ENCODE results near the gene CCDC57.

The CCDC57 gene

DNA sequence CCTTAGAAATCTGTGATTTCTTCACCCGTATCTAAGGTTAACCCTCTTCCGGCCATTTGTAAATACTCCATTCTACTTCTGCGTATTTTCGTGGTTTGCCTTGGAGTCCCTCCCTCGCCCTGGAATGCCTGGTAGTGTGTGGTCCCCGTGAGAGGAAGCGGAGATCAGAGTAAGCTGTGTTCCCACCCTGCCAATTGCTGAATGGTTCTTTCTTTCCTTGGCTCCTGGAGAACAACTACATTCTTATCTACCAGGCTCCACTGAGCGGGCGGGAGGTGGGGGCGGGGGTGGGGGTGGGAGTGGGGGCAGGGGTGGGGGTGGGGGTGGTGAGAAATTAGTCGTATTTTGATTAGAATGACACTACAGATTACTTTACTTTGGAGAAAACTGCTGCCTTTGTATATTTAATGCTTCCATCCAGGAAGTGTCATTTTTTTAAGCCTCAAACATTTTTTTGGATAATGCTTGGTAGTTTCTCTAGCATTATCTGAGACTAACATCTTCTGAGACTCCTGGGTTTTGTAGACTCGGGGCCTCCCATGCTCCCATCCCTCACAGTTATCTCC, 93.7 kb downstream of the CCDC57 start:
- DNase-seq, result no peak

DNA sequence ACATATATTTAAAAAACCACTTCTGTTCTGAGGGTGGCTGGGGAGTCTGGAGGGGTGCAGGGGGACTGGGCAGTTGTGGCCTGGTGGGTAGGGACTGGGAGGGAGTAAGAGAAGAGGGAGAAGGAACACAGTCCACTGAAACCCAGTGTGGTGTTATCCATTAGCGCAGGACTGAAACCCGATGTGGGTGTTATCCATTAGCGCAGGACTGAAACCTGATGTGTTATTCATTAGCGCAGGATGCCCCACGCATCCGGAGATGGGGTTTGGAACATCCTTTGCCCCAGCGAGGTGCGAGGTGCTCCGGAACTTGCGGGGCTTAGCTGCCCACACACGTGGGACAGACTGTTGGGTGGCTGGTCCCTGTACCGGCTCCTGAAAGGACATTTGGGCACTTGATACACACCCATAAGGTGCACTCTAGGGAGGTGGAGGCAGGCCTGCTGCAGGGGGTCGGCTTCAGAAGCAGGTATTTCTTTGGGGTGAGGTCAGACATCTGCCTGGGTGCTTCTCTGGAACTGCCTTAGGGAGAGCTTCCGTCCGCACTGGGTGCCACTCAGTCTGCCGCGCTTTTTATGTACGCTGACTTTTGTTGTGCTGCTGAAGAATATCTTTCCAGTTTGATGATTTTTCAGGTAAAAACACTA, 94.4 kb downstream of the CCDC57 start:
- no peak for DNase-seq

DNA sequence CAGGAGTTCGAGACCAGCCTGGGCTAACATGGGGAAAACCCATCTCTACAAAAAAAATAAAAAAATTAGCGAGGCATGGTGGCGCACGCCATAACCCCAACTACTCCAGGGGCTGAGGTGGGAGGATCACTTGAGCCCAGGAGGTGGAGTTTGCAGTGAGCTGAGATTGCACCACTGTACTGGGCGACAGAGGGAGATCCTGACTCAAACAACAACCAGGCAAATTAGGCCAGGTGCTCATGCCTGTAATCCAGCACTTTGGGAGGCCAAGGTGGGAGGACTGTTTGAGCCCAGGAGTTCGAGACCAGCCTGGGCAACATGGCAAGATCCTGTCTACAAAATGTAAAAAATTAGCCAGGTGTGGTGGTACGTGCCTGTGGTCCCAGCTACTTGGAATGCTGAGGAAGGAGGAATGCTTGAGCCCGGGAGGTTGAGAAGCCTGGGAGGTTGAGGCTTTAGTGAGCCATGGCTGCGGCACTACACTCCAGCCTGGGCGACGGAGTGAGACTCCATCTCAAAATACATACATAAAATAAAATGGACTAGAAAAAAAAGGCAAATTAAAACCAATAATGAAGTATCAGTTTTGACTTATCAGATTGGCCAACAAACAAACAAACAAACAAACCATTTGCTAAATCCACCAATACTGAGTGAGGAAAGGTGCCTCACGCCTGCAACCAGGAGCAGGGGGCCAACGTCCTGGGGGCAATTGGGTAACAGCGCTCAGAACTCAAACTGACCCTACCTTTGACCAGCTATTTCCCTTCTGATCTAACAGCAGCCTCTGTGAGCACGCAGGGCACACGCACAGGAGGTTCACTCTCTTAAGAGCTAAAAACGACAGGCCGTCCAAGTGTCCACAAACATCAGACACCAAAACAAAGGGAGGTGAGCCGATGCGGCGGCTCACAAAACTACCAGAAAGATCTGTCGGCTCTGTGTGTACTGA, 95.2 kb downstream of the CCDC57 start:
- DNase-seq, result no peak

DNA sequence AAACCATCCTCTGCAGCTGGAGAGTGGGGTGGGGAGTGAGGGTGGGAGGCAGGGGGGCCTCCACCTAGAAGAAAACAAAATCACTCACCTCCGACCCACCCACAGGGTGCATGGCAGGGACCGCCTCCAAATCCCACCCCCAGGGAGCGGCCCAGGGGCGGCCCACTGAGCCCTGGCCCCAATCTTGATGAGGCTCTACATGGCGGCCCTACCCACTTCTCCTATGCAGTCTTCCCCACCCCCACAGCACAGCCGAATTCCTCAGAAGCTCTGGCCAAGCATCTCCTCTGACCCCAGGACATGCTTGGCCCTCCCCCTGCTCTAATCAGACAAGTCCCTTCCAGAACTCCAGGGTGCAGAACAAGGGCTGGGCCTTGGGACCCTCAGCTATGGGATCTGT, 96.4 kb downstream of the CCDC57 start:
- DNase-seq, result no peak

DNA sequence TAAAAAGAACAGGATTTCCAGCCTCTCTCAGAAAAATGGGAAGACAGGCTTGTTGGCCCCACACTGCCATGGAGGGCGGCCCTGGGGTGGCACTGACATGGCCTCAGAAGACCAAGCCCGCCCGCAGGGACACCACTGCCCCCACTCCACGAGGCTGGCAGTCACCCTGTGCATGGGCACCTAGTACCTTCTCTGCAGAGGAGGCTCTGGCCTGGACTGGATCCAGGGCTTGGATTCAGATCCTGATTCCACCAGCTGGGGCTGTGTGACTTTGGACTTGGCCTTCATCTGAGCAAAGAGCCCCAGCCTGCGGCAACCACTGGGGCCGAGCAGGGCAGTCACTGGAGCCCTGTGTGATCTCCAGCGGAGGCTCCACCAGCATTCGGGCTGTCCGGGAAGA, 97.8 kb downstream of the CCDC57 start:
- DNase-seq, result no peak

DNA sequence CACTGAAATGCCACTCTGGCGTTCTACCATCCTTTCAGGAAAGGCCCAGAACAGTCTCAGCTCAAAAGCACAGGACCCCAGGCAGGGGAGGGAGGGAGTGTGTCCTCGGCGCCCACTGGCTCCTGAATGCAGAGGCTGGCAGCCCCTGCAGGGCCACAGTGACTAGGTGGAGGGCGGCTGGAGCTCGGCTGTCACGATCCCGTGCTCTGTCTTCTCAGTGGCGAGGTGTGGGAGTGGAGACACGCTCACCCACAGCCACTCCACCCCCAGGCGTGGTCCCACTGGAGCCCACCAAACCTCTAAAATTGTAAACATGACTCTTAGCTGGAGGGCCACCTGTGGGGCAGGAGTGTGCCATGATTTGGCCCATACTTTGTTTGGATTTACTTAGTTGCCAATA, 98.2 kb downstream of the CCDC57 start:
- no peak for DNase-seq

DNA sequence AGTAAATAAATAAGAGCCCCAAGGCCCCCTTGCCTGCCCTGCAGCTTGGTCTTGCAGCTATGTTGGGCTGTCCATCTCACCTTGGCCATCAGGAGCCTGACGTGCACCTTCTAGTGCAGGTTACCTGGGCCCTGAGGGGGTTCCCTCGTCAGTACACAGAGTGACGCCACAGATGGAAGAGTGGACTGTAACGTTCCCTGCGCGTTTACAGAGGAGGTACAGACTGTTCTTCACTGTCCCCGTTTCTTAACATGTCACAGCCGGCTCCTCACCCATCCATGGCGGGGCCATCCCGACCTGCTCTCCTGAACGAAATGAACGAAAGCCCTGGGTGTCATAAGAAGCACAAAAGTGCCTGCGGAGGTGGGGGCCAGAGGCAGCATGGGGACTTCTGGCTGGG, 98.7 kb downstream of the CCDC57 start:
- DNase-seq, result no peak

DNA sequence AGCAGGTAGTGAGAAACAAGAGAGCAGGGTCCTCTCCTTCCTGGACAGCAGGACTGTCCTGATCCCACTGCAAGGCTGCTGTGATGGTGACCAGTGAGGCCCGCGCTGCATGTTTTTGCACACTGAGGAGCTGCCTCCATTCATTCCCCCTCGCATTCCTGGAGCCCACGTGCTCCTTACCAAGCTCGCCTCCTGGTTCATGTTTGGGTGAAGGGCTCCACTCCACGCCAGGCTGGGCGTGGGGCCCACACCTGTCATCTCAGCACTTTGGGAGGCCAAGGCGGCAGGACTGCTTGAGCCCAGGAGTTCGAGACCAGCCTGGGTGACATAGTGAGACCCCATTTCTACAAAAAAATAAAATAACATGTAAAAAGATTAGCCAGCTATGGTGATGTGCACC, 99.2 kb downstream of the CCDC57 start:
- DNase-seq, result no peak

DNA sequence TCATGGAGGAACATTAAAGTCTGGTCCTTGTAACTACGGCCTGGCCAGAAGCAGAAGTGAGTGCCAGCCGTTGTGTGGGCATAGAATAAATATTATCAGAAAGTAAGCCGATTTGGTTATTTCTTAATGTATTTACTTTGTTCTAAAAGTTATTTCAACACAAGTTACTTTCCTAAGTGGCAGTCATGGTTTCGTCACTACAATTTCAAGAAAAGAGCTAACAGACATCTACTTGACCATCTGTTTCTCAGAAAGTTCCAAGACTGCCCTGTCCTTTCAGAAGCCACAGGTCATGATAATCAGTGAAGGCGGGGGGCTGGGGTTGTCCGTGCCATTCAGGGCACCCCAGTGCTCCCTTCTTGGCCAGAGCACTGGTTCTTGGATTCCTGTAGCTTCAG, 99.7 kb downstream of the CCDC57 start:
- no peak for DNase-seq

DNA sequence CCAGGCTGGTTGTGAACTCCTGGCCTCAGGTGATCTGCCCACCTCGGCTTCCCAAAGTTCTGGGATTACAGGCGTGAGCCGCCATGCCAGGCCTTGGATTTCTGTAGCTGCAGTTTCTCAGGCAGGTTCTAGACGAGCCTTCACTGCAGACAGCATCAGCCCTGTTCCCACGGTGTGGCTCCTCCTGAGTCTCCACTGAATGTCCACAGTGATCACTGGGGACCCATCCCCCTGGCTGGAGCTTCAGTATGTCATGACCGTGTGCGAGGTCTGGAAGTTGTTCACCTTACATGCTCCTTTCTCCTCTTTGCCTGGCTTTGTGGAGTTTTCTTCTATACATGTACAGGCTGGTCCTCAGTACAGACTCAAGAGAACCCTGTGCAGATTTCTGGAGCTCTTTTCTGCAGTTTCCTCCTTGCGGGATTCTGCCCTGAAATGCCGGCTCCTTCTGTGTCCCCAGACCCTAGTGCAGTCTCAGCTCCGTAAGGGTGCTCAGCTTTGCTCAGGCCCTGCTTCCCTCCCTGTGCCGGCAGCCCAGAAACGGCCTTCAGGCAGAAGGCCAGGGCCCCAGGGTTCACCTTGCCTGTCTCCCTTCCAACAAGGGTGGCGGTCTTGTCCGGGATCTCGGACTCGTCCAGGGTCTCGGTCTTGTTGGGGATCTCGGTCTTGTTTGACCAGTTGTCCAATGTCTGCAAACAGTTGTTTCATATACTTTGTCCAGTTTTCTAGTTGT, 100.3 kb downstream of the CCDC57 start:
- no peak for DNase-seq

DNA sequence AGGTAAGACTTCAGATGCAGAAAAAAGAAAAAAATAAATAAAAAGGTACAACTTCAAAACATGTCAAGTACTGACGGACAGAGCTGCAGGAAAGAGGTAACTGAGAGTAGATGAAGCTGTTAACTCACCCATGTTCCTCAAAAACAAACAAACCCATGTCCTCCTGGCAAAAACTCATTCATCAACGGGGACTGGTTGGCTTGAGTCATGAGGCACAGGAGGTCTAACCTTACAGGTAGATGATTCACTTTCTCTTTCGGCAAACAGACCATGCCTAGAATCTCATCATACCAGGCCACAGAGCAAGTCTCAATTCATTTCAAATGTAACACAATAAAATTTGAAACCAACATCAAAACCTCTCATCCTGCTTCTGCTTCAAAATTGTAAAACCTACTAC, 102.3 kb downstream of the CCDC57 start:
- no peak for DNase-seq

DNA sequence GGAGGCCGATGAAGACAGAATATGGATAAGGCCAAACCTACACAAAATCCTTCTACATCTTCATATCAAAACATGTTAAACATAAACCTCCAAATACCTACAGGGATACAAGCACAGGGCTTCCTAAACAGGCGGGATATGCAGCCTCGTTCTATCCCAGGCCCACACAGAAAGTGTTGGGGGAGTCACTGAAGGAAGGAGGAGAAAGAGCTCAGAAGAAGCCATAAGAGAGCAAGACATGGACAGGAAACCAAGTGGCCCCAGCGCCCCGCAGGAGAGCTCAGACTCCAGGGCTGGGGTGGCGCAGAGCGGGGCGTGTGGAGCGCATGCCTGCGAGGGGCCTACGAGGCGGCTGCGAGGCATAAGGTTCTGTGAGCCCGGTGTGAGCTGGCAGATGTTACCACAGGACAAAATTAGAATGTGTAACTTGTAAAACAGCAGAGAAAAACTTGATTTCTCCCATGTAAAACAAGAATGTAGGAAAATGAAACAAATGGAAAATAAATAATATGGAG, 103.6 kb downstream of the CCDC57 start:
- DNase-seq, result no peak

DNA sequence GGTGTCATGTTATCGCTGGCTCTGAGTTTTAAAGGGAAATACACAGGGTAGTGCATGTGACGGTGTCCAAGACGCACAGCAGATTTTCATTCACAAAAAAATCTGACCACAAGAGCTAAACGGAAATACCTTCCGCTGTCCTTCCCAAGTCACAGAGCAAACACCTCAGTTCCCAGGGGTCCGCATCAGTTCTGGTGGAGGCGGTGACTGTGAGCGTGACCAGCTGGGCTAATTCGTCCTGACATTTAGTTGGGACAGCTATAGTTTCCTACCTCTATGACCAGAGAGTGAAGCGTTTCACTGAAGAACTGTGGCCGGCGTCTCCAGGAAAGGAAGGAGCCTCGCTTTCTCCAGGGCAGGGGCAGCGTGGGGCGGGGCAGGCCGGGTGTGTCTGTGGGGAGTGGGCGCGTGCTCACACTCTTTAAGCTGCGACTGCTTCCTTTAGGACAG, 104.1 kb downstream of the CCDC57 start:
- no peak for DNase-seq

DNA sequence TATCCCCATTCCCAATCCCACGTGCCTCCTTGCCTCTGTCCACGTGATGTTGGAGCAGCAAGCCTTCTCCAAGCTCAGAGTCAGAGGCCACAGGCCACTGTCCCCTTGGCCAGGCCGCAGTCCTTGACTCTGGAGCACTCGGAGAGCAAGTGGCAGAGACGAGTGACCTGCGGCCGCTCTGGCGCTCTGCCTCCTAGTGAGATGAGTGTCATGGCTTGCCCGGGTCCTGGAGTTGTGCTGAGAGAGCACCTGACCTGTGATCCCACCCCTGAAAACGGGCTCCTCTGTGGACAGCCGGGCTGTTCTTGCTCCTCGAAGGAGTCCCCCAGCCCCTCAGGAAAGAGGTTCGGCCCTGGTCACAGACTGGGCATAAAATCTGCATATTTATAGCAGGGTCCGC, 104.6 kb downstream of the CCDC57 start:
- DNase-seq, result no peak

DNA sequence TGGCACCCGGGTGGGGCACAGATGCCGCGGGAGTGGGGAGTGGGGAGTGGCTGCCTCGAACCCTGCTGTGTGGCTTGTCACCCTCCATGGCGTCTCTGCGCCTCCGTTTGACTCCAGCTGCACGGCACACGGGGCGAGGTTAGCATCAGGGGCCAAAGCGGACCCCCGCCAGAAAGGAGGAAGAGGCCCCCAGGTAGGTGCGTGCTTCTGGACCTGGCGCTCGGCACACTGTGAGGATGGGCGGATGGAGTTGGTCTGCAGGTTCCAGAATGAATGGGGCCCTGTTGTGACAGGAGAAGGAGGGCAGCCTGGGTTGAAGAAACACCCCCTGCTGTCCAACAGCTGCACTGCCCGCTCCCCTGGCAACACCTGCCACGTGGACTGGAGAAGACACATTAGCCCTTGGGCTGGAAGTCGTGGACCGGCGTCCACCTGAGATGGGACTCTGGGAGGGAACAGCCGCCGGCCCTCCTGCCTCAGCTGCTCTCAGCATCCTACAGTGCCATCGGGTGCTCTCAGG, 105.2 kb downstream of the CCDC57 start:
- DNase-seq, result no peak

DNA sequence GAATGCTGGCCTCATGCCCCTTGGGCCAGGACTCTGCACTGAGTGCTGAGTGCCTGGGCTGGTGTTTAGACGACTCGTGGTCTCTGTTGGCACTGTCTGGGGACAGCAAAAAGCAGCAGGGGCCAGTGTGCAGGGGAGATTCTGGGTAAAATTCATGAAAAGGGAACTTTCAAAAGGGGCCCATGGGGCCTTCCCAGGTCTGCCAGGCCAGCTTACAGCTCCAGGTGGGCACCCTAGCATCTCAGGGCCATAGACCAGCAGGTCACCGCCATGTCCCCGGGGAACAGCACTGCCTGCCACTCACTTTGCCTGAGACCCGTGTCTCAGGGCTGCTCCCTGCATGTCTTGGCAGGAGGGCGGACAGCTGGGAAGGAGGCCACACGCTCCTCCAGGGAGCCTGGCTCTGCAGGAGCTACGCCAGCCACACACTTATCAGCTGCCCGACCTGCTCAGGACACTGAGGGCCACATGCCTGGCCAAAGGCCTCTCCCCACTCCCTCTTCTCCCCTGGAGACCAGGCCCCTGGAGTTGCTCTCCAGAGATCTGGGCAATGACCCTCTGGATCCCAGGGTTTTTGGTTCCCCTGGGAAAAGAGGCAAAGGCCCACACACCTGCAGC, 105.8 kb downstream of the CCDC57 start:
- DNase-seq, result no peak

DNA sequence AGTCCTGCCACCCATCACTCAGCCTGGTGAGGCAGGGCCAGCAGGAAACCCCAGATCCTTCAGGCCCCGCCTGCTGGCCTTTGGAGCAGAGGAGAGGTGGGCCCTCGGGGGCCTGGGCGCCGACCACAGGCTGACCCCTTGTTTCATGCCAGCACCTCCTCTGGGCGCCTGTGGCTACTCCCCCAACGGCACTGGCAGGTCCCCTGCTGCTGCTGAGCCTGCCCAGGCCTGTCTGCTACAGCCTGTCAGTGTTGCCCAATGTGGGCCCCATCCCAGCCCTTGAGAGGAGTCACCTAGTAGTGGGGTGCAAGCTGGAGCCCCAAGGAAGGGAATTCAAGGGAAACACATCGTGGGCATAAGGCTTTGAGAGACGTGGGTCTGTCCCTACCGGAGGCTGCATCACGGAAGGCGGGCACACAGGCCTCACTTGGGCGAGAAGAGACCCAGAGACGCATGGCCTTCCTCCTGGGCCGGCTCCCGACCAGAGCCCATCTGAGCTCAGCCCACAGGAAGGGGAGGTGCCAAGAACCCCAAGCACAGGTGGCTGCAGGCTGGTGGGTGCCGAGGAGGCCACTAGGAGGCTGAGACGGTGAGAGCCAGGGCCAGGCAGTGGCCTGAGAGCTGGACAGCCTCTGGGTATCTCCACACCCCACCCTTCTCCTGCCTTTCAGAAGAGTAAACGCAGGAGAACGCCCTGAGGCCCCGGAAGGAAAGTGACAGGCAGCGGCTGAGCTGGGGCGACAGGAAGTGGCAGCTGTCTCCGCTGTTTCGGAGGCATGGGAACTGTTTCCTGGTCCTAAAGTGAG, 106.6 kb downstream of the CCDC57 start:
- DNase-seq, result peak; percentile 66 to 75

DNA sequence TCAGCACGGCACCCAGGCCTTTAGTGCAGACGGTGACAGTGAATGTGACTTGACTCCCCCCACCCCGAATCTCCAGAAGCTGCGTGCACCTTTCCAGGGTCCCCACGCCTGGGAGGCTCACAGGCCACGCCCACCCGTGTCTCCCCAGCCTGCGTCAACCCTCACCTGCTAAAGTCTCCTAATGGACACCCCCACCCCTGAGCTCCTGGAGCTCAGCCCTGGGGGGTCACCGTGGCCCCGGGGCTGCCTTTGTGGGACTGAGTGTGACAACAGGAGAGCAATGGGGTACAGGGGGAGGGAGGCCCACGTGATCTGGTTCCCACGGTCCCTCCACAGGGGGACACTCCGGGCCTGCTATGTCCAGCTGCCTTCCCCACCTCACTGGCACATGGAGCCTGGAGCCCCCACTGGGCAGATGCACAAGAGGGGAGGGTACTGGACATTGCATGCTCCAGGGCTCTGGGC, 107.2 kb downstream of the CCDC57 start:
- DNase-seq, result no peak

DNA sequence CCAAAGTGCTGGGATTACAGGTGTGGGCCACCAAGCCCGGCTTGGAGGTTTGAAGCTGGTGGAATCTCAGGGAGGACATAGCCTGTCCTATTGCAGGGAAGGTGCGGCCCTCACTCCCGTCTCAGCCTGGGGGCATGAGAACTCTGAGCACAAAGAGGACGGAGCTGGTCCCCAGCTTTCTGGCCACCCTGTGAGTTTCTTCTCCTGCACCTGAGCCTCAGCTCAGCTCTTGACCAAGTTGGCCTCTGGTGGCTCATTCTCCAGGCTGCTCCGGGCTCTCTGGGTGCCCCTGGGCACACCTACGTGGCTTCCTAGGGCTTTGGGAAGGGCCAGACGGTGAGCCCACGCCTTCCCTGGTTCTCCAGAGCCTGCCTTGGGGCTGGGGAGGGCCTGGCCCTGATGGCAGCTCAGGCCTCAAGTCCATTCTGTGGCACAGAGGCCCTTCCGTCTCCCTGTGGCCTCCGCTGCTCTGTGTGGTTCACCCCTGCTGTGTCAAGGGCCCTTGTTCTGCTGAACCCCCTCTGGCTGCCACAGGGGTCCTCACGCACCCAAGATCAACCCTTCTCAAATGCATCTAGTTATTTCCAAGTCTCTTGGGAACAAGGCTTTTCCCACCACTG, 107.7 kb downstream of the CCDC57 start:
- no peak for DNase-seq

DNA sequence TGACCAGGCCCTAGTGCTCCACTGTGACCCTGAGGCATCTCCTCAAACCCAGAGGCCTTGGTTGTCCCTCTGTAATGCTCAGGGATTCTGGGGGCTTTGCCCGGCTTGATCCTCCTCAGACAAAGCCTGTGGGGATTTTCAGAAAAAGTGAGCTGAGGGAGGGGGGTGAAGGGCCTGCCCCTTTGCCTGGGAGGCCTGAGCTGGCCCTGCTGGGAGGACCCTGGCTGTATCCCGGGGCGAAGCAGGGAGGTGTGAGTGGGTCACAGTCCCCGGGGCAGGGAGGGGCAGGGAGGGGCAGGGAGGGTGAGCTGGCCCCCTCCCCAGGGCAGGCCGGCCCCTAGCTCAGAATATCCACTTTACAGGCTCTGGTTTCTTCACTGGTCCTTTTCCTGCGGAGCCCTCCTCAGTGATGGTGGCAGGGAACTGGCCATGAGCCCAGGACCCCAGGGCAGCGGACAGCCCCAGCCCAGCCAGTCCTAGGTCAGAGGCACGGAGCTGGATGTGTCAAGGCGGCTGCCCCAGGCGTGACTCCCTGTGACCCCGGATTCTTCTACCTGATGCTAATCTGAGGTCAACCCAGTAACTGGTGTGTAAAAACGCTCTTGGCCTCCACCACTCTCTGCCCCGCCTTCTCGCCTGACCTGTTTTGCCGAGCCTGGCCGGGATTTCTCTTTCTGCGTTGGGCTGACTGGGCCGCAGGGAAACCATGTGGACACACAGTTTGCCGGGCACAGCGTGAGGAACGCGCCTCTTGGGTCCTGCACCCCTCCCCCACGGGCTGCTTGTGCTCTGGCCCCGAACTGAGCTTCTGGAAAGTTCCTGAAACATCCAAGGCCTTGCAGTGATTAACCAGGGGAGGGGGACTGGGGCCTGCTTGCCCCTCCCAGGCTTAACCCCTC, 108.8 kb downstream of the CCDC57 start:
- DNase-seq, result no peak

Measured in CD4-positive, alpha-beta T cell treated with Interleukin-1 beta for 1 hour (primary cell).